ENCODE results near the gene LNP1. TPM values are rescaled to one million over a fixed set of nuclear protein-coding genes. Genes with fewer than 3 reads are reported as not detected.

Gene LNP1
- total and polyA plus RNA-seq, 7 donors = 0.69 to 3.6 (median 2.9) TPM

GRCh38 chr3:100486808-100487207, 85.5 kb downstream of the LNP1 start:
- no peaks in the 10 kb centered on the region for H3K9me3 ChIP-seq
- no peaks in the 10 kb centered on the region for H3K27me3 ChIP-seq
- H3K27ac ChIP-seq = no peak overlapping the region
- TF ChIP-seq CTCF (IDR thresholded peaks at IDR 0.05) (no peak), POLR2AphosphoS5 (IDR thresholded peaks at IDR 0.05) (no peak), EP300 (IDR thresholded peaks at IDR 0.05) (no peak), POLR2A (IDR thresholded peaks at IDR 0.05) (no peak)
- no peaks in the 10 kb centered on the region for H3K36me3 ChIP-seq
- peaks cover 0 to 7% (median 2%) of the 10 kb centered on the region in 4 donors for H3K4me1 ChIP-seq
- intact Hi-C loops (cut with DNase I) = no loop called here
- WGBS, 2 donors = 91 to 92% methylated on average over 2 of the region's 2 CpGs
- DNase-seq = no peak
- H3K4me3 ChIP-seq = no peak overlapping the region

- WGBS, 2 donors = 92 to 98% methylated on average over 1 of the region's 1 CpG
- H3K4me3 ChIP-seq = no peak overlapping the region
These were observed 87.8 kb downstream of the LNP1 start for GRCh38 chr3:100489118-100489517.

GRCh38 chr3:100492059-100493006, 91.0 kb downstream of the LNP1 start, which contains the start of gene TMEM45A:
TSS of gene TMEM45A (plus strand) at chr3:100492619. CDS start at chr3:100555212, 62,593 bp downstream.
- WGBS, 2 donors = 1 to 2% methylated on average over 56 of the region's 56 CpGs
- Histone ChIP-seq H3K27ac (peak within 1 kb of the TSS; percentile 85 to 89 (median 88)), H3K4me1 (peaks cover 0 to 14% (median 7%) of the 10 kb centered on the region in 4 donors), H3K36me3 (no peaks in the 10 kb centered on the region), H3K9me3 (no peaks in the 10 kb centered on the region), H3K27me3 (no peaks in the 10 kb centered on the region), H3K4me3 (peak within 1 kb of the TSS; percentile 51 to 64 (median 58))
- DNase-seq = peak; percentile 97
- intact Hi-C loops (cut with DNase I) = loop anchor here (2.0 to 10.0 kb wide), 4 partner anchors 92 to 1192 kb away; partner anchors contain the start of genes CMSS1, LNP1, RPL24 and TFG
- TF ChIP-seq EP300 (IDR thresholded peaks at IDR 0.05) (no peak), POLR2A (IDR thresholded peaks at IDR 0.05) (peak in 1 of 2 donors; percentile 23), CTCF (IDR thresholded peaks at IDR 0.05) (no peak), POLR2AphosphoS5 (IDR thresholded peaks at IDR 0.05) (peak; percentile 47 to 88 (median 73))

More at GRCh38 chr3:100489118-100489517, 87.8 kb downstream of the LNP1 start:
- H3K36me3 ChIP-seq = no peaks in the 10 kb centered on the region
- H3K4me1 ChIP-seq = peaks cover 0 to 14% (median 7%) of the 10 kb centered on the region in 4 donors
- no peak for DNase-seq
- intact Hi-C loops (cut with DNase I) = no loop called here
- TF ChIP-seq POLR2AphosphoS5 (IDR thresholded peaks at IDR 0.05) = no peak
- no peak for TF ChIP-seq POLR2A (IDR thresholded peaks at IDR 0.05)
- no peak for TF ChIP-seq EP300 (IDR thresholded peaks at IDR 0.05)
- TF ChIP-seq CTCF (IDR thresholded peaks at IDR 0.05) = no peak
- no peak overlapping the region for H3K27ac ChIP-seq
- H3K27me3 ChIP-seq = no peaks in the 10 kb centered on the region
- no peaks in the 10 kb centered on the region for H3K9me3 ChIP-seq

GRCh38 chr3:100496711-100497261, 95.4 kb downstream of the LNP1 start:
- H3K27me3 ChIP-seq = no peaks in the 10 kb centered on the region
- DNase-seq = no peak
- no peaks in the 10 kb centered on the region for H3K9me3 ChIP-seq
- no peak overlapping the region for H3K27ac ChIP-seq
- peaks cover 0 to 11% (median 3%) of the 10 kb centered on the region in 4 donors for H3K4me1 ChIP-seq
- no peak overlapping the region for H3K4me3 ChIP-seq
- TF ChIP-seq POLR2A (IDR thresholded peaks at IDR 0.05) (no peak), CTCF (IDR thresholded peaks at IDR 0.05) (no peak), EP300 (IDR thresholded peaks at IDR 0.05) (no peak)
- H3K36me3 ChIP-seq = no peaks in the 10 kb centered on the region
- intact Hi-C loops (cut with DNase I) = loop anchor here (10.0 kb wide), 2 partner anchors 682 to 1188 kb away; partner anchors contain the start of genes CMSS1 and RPL24
